GM12801 (cell line): ENCODE measurements around the gene PCDH1.

Experiments used
- TF ChIP-seq, protein P1 (sequence below): IDR thresholded peaks from one replicate; pipeline ENCODE4 v1.5.1; 2011; ENCODE audit warnings: control low read depth; ENCODE audit not compliant: insufficient read length; ENCODE audit errors: extremely low read depth

Gene PCDH1

DNA sequence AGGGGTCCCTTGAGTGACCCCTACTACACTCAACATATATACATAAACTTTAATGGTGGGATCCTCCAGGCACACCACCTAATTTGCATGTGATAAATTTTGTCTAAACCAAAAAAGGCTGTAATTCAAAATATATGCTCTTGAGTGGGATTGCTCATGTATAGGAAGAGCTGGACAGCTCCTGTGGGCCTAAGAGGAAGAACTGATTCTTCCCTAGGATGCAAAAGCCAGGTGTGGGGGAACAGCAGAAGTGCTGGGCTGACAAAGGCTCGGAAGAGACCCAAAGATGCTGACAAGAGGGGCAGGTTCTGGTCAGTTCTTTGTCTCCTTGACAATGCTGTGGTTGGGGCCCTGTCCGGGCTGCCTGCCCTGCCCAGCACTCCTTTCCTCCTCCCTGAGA is 43.9 kb downstream of the PCDH1 start:
- TF ChIP-seq, protein P1, sequence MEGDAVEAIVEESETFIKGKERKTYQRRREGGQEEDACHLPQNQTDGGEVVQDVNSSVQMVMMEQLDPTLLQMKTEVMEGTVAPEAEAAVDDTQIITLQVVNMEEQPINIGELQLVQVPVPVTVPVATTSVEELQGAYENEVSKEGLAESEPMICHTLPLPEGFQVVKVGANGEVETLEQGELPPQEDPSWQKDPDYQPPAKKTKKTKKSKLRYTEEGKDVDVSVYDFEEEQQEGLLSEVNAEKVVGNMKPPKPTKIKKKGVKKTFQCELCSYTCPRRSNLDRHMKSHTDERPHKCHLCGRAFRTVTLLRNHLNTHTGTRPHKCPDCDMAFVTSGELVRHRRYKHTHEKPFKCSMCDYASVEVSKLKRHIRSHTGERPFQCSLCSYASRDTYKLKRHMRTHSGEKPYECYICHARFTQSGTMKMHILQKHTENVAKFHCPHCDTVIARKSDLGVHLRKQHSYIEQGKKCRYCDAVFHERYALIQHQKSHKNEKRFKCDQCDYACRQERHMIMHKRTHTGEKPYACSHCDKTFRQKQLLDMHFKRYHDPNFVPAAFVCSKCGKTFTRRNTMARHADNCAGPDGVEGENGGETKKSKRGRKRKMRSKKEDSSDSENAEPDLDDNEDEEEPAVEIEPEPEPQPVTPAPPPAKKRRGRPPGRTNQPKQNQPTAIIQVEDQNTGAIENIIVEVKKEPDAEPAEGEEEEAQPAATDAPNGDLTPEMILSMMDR, result no peak

DNA sequence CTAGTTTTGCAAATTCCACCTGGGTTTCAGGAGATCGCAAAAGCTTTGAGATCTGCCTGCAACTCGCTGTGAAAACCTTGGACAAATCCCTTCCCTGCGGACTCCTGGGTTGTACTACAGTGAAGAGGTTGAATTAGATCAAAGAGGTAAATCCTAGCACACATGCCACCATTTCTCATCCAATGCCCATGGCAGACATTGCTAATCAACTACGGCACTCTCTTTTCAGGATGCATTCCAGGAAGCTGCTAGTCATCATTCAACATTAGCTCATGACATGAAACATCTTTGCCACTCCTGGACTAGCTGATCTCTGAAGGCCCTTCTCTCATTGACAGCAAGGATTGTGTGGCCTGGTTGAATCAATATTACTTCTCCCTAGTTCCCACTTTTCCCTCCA is 46.1 kb downstream of the PCDH1 start:
- TF ChIP-seq, protein P1, result no peak

DNA sequence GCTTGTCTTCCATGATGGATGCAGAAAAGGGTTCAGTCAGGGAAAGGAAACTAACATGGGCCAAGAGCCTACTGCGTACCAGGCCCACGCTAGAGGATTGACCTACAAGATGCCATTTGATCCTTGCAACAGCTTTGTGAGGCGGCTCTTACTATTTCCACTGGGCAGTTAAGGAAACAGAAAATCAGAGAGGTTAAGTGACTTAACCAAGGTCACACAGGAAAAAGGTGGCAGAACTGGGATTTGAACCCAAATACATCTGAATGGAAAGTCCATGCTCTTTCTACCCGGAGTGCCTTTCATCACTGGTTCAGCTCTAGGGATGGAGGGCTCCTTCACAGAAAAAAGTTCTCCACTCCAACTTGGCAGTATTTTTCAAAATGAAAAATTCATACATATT is 50.0 kb downstream of the PCDH1 start:
- TF ChIP-seq, protein P1, result no peak

DNA sequence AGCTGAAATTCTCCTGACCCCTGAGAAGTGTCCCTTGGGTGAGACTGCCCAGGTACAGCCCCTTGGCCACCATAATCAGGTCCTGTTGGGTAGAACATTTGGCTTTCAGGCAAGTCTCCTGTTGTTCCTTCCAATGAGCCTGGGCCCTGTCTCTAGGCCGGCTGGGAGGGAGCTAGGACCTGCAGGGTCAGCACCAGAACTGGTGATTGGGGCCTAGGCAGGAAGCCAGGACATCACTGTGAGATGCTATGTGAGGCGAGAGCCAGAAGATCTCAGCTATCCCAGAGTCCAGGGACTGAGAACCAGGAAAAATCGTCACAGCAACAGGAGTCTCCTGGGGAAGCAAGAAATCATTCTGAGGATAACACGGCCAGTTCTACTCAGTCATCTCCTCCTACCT is 51.5 kb downstream of the PCDH1 start:
- TF ChIP-seq, protein P1, result no peak

DNA sequence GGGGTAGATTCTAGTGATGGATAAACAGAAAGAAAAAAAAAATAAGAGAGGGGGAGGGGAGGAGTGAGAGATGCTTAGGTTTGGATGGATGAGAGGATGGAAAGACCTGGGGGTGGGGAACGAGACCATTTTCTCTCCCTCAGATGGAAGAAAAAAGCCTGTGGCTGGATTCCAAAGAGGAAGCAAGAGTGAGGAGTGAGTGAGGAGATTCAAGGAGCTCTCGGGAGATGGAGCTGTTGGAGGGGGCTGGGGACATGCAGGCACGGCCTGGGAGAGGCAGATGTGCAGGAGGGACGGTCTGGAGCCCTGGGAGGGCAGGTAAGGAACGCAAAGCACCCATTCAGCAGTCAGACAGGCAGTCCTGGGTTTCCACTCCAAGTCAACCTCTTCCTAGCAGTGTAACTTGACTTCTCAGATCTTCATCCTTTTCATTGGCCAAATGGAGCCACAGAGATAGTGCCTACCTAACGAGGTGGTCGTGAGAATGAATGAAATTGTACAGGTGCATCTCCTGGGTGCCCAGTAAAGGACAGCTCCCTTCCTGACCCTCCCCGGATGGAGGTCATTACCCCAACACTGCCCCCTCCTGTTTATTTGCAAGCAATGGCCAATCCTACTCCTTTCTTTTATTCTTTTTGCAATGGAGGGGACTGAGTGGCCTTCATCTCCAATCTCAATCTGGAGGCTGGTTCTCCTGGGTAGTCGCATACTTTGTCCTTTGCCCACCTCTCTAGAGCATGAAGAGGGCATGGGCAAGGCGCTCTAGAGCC is 52.2 kb downstream of the PCDH1 start:
- TF ChIP-seq, protein P1, result no peak

DNA sequence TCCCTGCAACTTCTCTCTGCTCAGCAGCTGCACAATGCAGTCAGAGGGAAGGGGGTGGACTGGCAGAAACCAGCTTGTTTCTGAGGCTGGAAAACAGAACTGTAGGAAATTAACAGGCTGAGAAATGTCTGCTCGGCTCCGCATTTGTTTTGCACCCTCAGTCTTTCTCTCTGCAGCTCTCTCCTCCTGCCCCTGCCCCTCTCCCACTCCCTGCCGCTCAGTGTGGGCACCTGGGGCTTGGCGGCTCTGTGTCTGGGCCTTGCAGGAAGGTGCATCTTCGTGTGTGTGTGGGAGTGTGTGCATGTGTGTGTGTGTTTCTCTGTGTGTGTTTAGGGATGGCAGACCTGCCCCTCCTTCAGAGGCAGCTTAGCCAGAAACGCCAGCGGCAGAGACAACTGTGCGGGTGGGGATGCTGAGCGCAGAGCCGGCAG is 53.0 kb downstream of the PCDH1 start:
- TF ChIP-seq, protein P1, result no peak

DNA sequence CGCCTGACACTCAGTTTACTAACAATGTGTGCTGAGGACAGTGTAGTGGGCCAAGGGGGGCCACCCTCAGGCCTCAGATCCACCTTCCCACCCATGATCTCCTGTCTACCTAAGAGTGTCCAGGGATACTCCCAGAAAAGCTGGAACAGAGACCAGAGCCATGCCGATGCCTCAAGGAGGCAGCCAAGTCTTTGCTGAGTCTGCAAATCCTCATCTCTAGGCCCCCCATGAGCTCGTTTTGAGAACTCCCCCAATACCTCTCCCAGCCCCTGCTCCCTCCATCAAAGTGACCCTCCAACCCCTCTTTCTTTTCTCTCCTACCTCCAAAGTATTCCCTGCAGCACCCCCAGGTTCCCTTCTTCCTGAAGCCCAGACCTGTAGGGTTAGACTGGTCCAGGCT is 53.5 kb downstream of the PCDH1 start:
- TF ChIP-seq, protein P1, result no peak

DNA sequence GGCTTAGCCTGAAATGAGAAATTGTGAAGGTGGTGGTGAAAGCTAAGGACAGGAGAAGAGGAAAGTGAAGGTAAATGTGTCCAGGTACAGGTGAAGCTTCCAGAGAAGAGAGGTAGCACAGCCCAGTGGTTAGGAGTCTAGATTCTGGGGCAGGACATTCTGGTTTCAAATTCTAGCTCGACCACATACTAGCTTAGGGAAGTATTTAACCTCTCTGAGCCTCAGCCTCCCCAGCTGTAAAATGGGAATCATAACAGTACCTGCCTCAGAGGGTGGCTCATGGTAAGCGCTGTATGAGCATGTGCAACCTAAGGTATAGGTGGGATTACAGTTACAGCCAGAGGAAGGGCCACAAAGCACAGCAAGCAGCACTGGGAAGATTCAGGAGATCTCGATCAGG is 55.2 kb downstream of the PCDH1 start:
- TF ChIP-seq, protein P1, result no peak
